Measurements from ENCODE around the gene FLYWCH2. TPM values are rescaled to one million over a fixed set of nuclear protein-coding genes. Genes with fewer than 3 reads are reported as not detected.

FLYWCH2 gene
- total and polyA plus RNA-seq, 9 of the 15 experiments (the other 6 are each of a cell fraction or from before 2014, with no cell fraction given) = 0.70 to 55.5 (median 7.6) TPM

DNA sequence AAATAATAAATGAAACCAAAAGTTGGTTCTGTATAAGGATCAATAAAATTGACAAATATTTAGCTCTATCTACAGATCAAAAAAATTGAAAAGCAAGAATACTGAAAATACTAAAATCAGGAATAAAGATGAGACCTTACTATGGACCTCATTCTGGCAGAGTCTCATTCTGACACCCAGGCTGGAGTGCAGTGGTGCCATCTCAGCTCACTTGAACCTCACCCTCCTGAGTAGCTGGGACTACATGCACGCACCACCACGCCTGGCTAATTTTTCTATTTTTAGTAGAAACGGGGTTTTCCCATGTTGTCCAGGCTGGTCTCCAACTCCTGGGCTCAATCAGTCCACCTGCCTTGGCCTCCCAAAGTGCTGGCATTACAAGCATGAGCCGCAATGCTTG is 59.0 kb downstream of the FLYWCH2 start (continued):
- TF ChIP-seq, protein P1, sequence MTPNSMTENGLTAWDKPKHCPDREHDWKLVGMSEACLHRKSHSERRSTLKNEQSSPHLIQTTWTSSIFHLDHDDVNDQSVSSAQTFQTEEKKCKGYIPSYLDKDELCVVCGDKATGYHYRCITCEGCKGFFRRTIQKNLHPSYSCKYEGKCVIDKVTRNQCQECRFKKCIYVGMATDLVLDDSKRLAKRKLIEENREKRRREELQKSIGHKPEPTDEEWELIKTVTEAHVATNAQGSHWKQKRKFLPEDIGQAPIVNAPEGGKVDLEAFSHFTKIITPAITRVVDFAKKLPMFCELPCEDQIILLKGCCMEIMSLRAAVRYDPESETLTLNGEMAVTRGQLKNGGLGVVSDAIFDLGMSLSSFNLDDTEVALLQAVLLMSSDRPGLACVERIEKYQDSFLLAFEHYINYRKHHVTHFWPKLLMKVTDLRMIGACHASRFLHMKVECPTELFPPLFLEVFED (CRISPR knock-in tag; conservative IDR thresholded peaks at IDR 0.05) = no peak
- TF ChIP-seq, protein P2, sequence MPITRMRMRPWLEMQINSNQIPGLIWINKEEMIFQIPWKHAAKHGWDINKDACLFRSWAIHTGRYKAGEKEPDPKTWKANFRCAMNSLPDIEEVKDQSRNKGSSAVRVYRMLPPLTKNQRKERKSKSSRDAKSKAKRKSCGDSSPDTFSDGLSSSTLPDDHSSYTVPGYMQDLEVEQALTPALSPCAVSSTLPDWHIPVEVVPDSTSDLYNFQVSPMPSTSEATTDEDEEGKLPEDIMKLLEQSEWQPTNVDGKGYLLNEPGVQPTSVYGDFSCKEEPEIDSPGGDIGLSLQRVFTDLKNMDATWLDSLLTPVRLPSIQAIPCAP (CRISPR knock-in tag; IDR thresholded peaks at IDR 0.05; ENCODE audit: borderline replicate concordance) = no peak
- TF ChIP-seq, protein P3, sequence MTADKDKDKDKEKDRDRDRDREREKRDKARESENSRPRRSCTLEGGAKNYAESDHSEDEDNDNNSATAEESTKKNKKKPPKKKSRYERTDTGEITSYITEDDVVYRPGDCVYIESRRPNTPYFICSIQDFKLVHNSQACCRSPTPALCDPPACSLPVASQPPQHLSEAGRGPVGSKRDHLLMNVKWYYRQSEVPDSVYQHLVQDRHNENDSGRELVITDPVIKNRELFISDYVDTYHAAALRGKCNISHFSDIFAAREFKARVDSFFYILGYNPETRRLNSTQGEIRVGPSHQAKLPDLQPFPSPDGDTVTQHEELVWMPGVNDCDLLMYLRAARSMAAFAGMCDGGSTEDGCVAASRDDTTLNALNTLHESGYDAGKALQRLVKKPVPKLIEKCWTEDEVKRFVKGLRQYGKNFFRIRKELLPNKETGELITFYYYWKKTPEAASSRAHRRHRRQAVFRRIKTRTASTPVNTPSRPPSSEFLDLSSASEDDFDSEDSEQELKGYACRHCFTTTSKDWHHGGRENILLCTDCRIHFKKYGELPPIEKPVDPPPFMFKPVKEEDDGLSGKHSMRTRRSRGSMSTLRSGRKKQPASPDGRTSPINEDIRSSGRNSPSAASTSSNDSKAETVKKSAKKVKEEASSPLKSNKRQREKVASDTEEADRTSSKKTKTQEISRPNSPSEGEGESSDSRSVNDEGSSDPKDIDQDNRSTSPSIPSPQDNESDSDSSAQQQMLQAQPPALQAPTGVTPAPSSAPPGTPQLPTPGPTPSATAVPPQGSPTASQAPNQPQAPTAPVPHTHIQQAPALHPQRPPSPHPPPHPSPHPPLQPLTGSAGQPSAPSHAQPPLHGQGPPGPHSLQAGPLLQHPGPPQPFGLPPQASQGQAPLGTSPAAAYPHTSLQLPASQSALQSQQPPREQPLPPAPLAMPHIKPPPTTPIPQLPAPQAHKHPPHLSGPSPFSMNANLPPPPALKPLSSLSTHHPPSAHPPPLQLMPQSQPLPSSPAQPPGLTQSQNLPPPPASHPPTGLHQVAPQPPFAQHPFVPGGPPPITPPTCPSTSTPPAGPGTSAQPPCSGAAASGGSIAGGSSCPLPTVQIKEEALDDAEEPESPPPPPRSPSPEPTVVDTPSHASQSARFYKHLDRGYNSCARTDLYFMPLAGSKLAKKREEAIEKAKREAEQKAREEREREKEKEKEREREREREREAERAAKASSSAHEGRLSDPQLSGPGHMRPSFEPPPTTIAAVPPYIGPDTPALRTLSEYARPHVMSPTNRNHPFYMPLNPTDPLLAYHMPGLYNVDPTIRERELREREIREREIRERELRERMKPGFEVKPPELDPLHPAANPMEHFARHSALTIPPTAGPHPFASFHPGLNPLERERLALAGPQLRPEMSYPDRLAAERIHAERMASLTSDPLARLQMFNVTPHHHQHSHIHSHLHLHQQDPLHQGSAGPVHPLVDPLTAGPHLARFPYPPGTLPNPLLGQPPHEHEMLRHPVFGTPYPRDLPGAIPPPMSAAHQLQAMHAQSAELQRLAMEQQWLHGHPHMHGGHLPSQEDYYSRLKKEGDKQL (CRISPR knock-in tag; IDR thresholded peaks at IDR 0.05; ENCODE audit: borderline replicate concordance) = no peak
- TF ChIP-seq SRF (CRISPR knock-in tag; IDR thresholded peaks at IDR 0.05) (no peak), ZNF274 (IDR thresholded peaks at IDR 0.05; ENCODE audit: borderline replicate concordance, low read depth, low read length) (no peak)
